GM12878 (cell line): ENCODE results near the gene FBF1. TPM values are rescaled to one million over a fixed set of nuclear protein-coding genes. Genes with fewer than 3 reads are reported as not detected.

Experiments
- ATAC-seq: fragments of 200-7000 bp; cut with Tn5 transposase; 3 replicates; pipeline ENCODE4 v1.9.1; 2020; ENCODE audit warnings: mild to moderate bottlenecking, moderate library complexity
- BruUV-seq: library from RNA; stranded (reverse); fragments of 400-500 nt; replicated peaks from 2 replicates; lab custom pipeline; 2021; lab: Mats Ljungman, UMichigan
- CTCF ChIA-PET: fragments of 300-600 bp; sonication (Branson Sonifier 250); formaldehyde crosslinking; extraction: SDS; loops from one replicate; lab custom pipeline; 2021; ENCODE audit warnings: inconsistent platforms; lab: Yijun Ruan, JAX
- POLR2A ChIA-PET: fragments of 350-600 bp; formaldehyde crosslinking; extraction: SDS; loops from one replicate; lab custom pipeline; 2021; ENCODE audit warnings: inconsistent platforms; lab: Charles Lee
- RAD21 ChIA-PET: fragments of 300-600 bp; sonication (Branson Sonifier 250); formaldehyde crosslinking; loops from one replicate; lab custom pipeline; 2023; ENCODE audit warnings: antibody characterized with exemption; ENCODE audit not compliant: unreplicated experiment; lab: Charles Lee
- SMC1A ChIA-PET: fragments of 300-600 bp; sonication (Branson Sonifier 250); formaldehyde crosslinking; loops from one replicate; lab custom pipeline; 2023; ENCODE audit not compliant: unreplicated experiment, uncharacterized antibody; lab: Charles Lee
- DNase-seq: peaks from one replicate; pipeline ENCODE4 v3.0.0-alpha.2; 2011; ENCODE audit warnings: low read depth, low spot score
- FAIRE-seq: peaks from 3 replicates; lab custom pipeline; 2011; peaks lifted over from hg19 to GRCh38; lab: Jason Lieb, UNC
- H2AFZ ChIP-seq: 2 replicates; pipeline ENCODE4 v1.6.0; 2011; ENCODE audit warnings: low read depth, low read length, control low read depth; ENCODE audit not compliant: control insufficient read depth
- H3K27ac ChIP-seq: 2 replicates; pipeline ENCODE4 v1.5.1; 2011; ENCODE audit warnings: control low read depth; ENCODE audit not compliant: control insufficient read depth, insufficient read depth
- H3K27me3 ChIP-seq, 2 experiments: replicated peaks in 1 of 2; 2 replicates each; pipeline versions ENCODE4 v1.6.0 to v1.6.1; 2011; ENCODE audit warnings: low read length in 1 of 2; ENCODE audit not compliant: control insufficient read depth in 2 of 2, insufficient read depth in 2 of 2
- H3K36me3 ChIP-seq, 2 experiments: 2 replicates each; pipeline ENCODE4 v1.5.1; 2011; ENCODE audit warnings: low read length in 1 of 2; ENCODE audit not compliant: control insufficient read depth in 2 of 2, insufficient read depth in 2 of 2
- H3K4me1 ChIP-seq: 2 replicates; pipeline ENCODE4 v1.6.1; 2011; ENCODE audit warnings: mild to moderate bottlenecking, low read length, moderate library complexity, mixed read lengths; ENCODE audit not compliant: control insufficient read depth, insufficient read depth
- H3K4me2 ChIP-seq: 2 replicates; pipeline ENCODE4 v1.6.0; 2011; ENCODE audit warnings: control low read depth; ENCODE audit not compliant: control insufficient read depth, insufficient read depth
- H3K4me3 ChIP-seq: fragments of 200-600 bp; sonication (generic); 2 replicates; pipeline ENCODE4 v1.5.1; 2016
- H3K79me2 ChIP-seq: 2 replicates; pipeline ENCODE4 v1.6.0; 2011; ENCODE audit warnings: low read length; ENCODE audit not compliant: control insufficient read depth, insufficient read depth
- H3K9ac ChIP-seq: 2 replicates; pipeline ENCODE4 v1.8.0; 2011; ENCODE audit warnings: low read length, control low read depth, mixed read lengths; ENCODE audit not compliant: control insufficient read depth, insufficient read depth
- H3K9me3 ChIP-seq: replicated peaks from 3 replicates; pipeline ENCODE4 v1.5.1; 2011; ENCODE audit warnings: mild to moderate bottlenecking, low read length; ENCODE audit not compliant: control insufficient read depth, insufficient read depth
- H4K20me1 ChIP-seq: 2 replicates; pipeline ENCODE4 v1.6.0; 2011; ENCODE audit not compliant: control insufficient read depth, insufficient read depth
- ASH2L ChIP-seq: fragments of 300-600, 200-600 bp; sonication (generic); IDR thresholded peaks from 2 replicates; pipeline ENCODE4 v1.6.1; 2017; ENCODE audit warnings: low read depth, mild to moderate bottlenecking, borderline replicate concordance
- BHLHE40 ChIP-seq, 2 experiments: fragments of 450-650 bp in 1 of 2; IDR thresholded peaks; 2 replicates each; pipeline ENCODE4 v1.6.1; 2011 to 2017; ENCODE audit warnings: low read depth in 2 of 2, borderline replicate concordance in 1 of 2, improper control_type of control experiment in 1 of 2, low read length in 1 of 2, mild to moderate bottlenecking in 1 of 2
- CEBPB ChIP-seq, 2 experiments: fragments of 150-350 bp in 1 of 2; IDR thresholded peaks; 2 replicates each; pipeline ENCODE4 v1.6.1; 2012 to 2014; ENCODE audit warnings: low read depth in 2 of 2, low read length in 2 of 2, borderline replicate concordance in 1 of 2, inconsistent platforms in 1 of 2
- CHD2 ChIP-seq: IDR thresholded peaks from 2 replicates; pipeline ENCODE4 v1.6.1; 2011; ENCODE audit warnings: low read depth, low read length, improper control_type of control experiment, borderline replicate concordance
- CREM ChIP-seq: IDR thresholded peaks from 2 replicates; pipeline ENCODE4 v1.6.1; 2014; ENCODE audit warnings: antibody characterized with exemption, low read depth
- CTCF ChIP-seq, 3 experiments: IDR thresholded peaks in 2 of 3; conservative IDR thresholded peaks in 1 of 3; 2 replicates each; pipeline ENCODE4 v1.5.1; 2011; ENCODE audit warnings: low read depth in 3 of 3, low read length in 3 of 3, mild to moderate bottlenecking in 3 of 3, control low read depth in 2 of 3, moderate library complexity in 2 of 3, inconsistent platforms in 1 of 3, mixed read lengths in 1 of 3; ENCODE audit not compliant: control insufficient read depth in 2 of 3, insufficient read depth in 1 of 3; ENCODE audit errors: extremely low read depth in 1 of 3
- EGR1 ChIP-seq, 2 experiments: IDR thresholded peaks; 1 replicate in 1 of 2; 2 replicates in 1 of 2; pipeline ENCODE4 v1.6.1; 2011 to 2012; ENCODE audit warnings: low read depth in 2 of 2, low read length in 2 of 2, borderline replicate concordance in 1 of 2, mild to moderate bottlenecking in 1 of 2, moderate library complexity in 1 of 2
- IKZF2 ChIP-seq, 2 experiments: fragments of 450-650 bp; IDR thresholded peaks; 2 replicates each; pipeline ENCODE4 v1.6.1; 2017; ENCODE audit warnings: mild to moderate bottlenecking in 2 of 2, moderate library complexity in 2 of 2
- MEF2B ChIP-seq: fragments of 450-650 bp; IDR thresholded peaks from 2 replicates; pipeline ENCODE4 v1.6.1; 2018; ENCODE audit warnings: mild to moderate bottlenecking, moderate library complexity; ENCODE audit not compliant: partially characterized antibody, poor library complexity, severe bottlenecking
- NRF1 ChIP-seq: conservative IDR thresholded peaks from 2 replicates; pipeline ENCODE4 v1.6.1; 2011; ENCODE audit warnings: mild to moderate bottlenecking, low read depth, low read length, improper control_type of control experiment
- RCOR1 ChIP-seq: conservative IDR thresholded peaks from 2 replicates; pipeline ENCODE4 v1.6.1; 2012; ENCODE audit warnings: low read depth, low read length, improper control_type of control experiment
- SMC3 ChIP-seq: IDR thresholded peaks from 2 replicates; pipeline ENCODE4 v1.6.1; 2011; ENCODE audit warnings: low read length, improper control_type of control experiment, borderline replicate concordance
- TBL1XR1 ChIP-seq: IDR thresholded peaks from 2 replicates; pipeline ENCODE4 v1.6.1; 2012; ENCODE audit warnings: low read depth, low read length, improper control_type of control experiment
- TCF12 ChIP-seq: IDR thresholded peaks from 2 replicates; pipeline ENCODE4 v1.6.1; 2011; ENCODE audit warnings: low read depth, mild to moderate bottlenecking, low read length
- TCF7 ChIP-seq: IDR thresholded peaks from 2 replicates; pipeline ENCODE4 v1.6.1; 2014; ENCODE audit warnings: antibody characterized with exemption, borderline replicate concordance
- USF2 ChIP-seq: IDR thresholded peaks from 2 replicates; pipeline ENCODE4 v1.6.1; 2011; ENCODE audit warnings: low read depth, low read length, improper control_type of control experiment, borderline replicate concordance
- ZBTB4 ChIP-seq: fragments of 450-650 bp; formaldehyde crosslinking; IDR thresholded peaks from 2 replicates; pipeline ENCODE4 v1.4.0; 2022; ENCODE audit warnings: mild to moderate bottlenecking, moderate library complexity
- WGBS: methylation state at CpG from one replicate; pipeline ENCODE4 v1.1.6; 2016; ENCODE audit warnings: low lambda C conversion rate; ENCODE audit not compliant: insufficient replicate concordance, insufficient coverage; ENCODE audit errors: missing lambda C conversion rate; 5-methylcytosine and 5-hydroxymethylcytosine counted together
- in situ Hi-C: fragments of 300-500 bp; cut with MboI; formaldehyde crosslinking; loops from 9 replicates; pipeline ENCODE4 v1.14.3; 2018; ENCODE audit warnings: mixed read lengths
- intact Hi-C: fragments of 100-400 bp; cut with micrococcal nuclease; formaldehyde crosslinking; loops from one replicate; pipeline ENCODE4 v1.14.2; 2022; ENCODE audit not compliant: unreplicated experiment
- polyA plus RNA-seq, 11 experiments: library from polyadenylated mRNA; depleted of rRNA in 4 of 11; unstranded in 6 of 11; stranded (reverse) in 5 of 11; fragments of >200 nt; fragmentation: Nextera tagmentation in 4 of 11; fragmentation: Illumina TruSeq in 1 of 11; extraction: Ambion mirVana in 4 of 11; extraction: Trizol in 1 of 11; gene quantifications; 1 replicate in 1 of 11; 2 replicates in 10 of 11; pipeline versions ENCODE4 v1.2.1 to v1.2.3, GENCODE V29; 2011 to 2016; ENCODE audit warnings: inconsistent platforms in 2 of 11, missing spikeins in 2 of 11, low read depth in 1 of 11
- total RNA-seq, 4 experiments: library from RNA; depleted of rRNA in 3 of 4; stranded (reverse); fragments of >200 nt in 3 of 4; fragmentation: Illumina TruSeq in 1 of 4; extraction: Trizol in 1 of 4; gene quantifications; 2 replicates each; pipeline versions ENCODE4 v1.2.1 to v1.2.3, GENCODE V29; 2013 to 2021

FBF1 gene
- total and polyA plus RNA-seq, 10 of the 15 experiments (the other 5 are each of a cell fraction or from before 2014, with no cell fraction given) = 0.29 to 15.0 (median 7.0) TPM

GRCh38 chr17:75864448-75864871 lies 76.4 kb downstream of the FBF1 start:
- no TSS peak for BruUV-seq
- ChIA-PET RAD21 (interaction anchor here (0.7 to 1.3 kb wide), 5 partner anchors 11 to 32 kb away, joined by 3 to 5 read pairs (median 3); partner anchors contain the start of gene TRIM65), CTCF (interaction anchor here (0.6 to 2.1 kb wide), 8 partner anchors 8 to 111 kb away, joined by 3 to 8 read pairs (median 3); partner anchors contain the start of genes TRIM65 and WBP2), SMC1A (interaction anchor here (0.7 to 1.4 kb wide), 6 partner anchors 8 to 116 kb away, joined by 3 to 6 read pairs (median 3); partner anchors contain the start of gene WBP2), POLR2A (interaction anchor here (0.6 to 1.7 kb wide), 5 partner anchors 9 to 616 kb away, joined by 3 to 16 read pairs (median 5); partner anchors contain the start of genes TRIM47 and WBP2)
- in situ Hi-C loops (no loop called here), intact Hi-C loops (no loop called here)
- Histone ChIP-seq H3K9me3 (no peaks in the 10 kb centered on the region), H3K4me1 (peaks cover 22% of the 10 kb centered on the region), H3K9ac (peak overlapping the region; percentile 1; the same call in 1 of the 2 replicates), H3K27me3 (no peaks in the 10 kb centered on the region), H4K20me1 (no peaks in the 10 kb centered on the region), H3K4me3 (peak overlapping the region; percentile 22; the same call in 1 of the 2 replicates), H3K36me3 (no peaks in the 10 kb centered on the region), H3K4me2 (peak overlapping the region; percentile 66), H2AFZ (peak overlapping the region; percentile 21; the same call in 1 of the 2 replicates), H3K79me2 (no peaks in the 10 kb centered on the region), H3K27ac (peak overlapping the region; percentile 29)
- DNase-seq (peak; percentile 77), FAIRE-seq (peak; percentile 94), ATAC-seq (peak; percentile 90)
- WGBS = under 1% methylated on average over 8 of the region's 8 CpGs
- TF ChIP-seq RCOR1 = no peak
- no peak for TF ChIP-seq MEF2B
- TF ChIP-seq SMC3 = no peak
- no peak for TF ChIP-seq NRF1
- no peak for TF ChIP-seq EGR1 (IDR thresholded peaks at IDR 0.05; ENCODE audit: borderline replicate concordance in 1 of 2, low read depth in 2 of 2, low read length in 2 of 2)
- no peak for TF ChIP-seq USF2
- no peak for TF ChIP-seq CHD2
- TF ChIP-seq TBL1XR1 = 0 out of 2 replicates have a peak, but pooled peaks have one; percentile 51
- TF ChIP-seq CTCF (IDR thresholded peaks at IDR 0.05 in 2 of 3, conservative IDR thresholded peaks at IDR 0.05 in 1 of 3; ENCODE audit: control insufficient read depth in 2 of 3, extremely low read depth in 1 of 3, insufficient read depth in 1 of 3, low read depth in 3 of 3, low read length in 3 of 3) = no peak
- TF ChIP-seq ZBTB4 (CRISPR knock-in tag) = no peak
- peak; percentile 74 to 77; a peak in 3 of 4 replicates for TF ChIP-seq IKZF2 (IDR thresholded peaks at IDR 0.05)
- peak; percentile 52 for TF ChIP-seq CREM
- no peak for TF ChIP-seq ASH2L
- TF ChIP-seq TCF12 = peak; percentile 93
- TF ChIP-seq CEBPB (IDR thresholded peaks at IDR 0.05; ENCODE audit: borderline replicate concordance in 1 of 2, low read depth in 2 of 2, low read length in 2 of 2) = no peak
- TF ChIP-seq TCF7 = no peak
- 0 out of 4 replicates have a peak, but pooled peaks of 1 of the 2 experiments have one; percentile 8 for TF ChIP-seq BHLHE40 (IDR thresholded peaks at IDR 0.05; ENCODE audit: borderline replicate concordance in 1 of 2, low read depth in 2 of 2, low read length in 1 of 2)
